PFSK-1 (cell line): ENCODE results near the gene NDUFV1.

ENCODE experiments used
- FOXP2 ChIP-seq: optimal IDR thresholded peaks from 2 replicates; pipeline ENCODE3; 2011; ENCODE audit warnings: borderline replicate concordance, control low read depth, inconsistent platforms; ENCODE audit not compliant: insufficient read depth; ENCODE audit errors: extremely low read length, extremely low read depth
- TAF1 ChIP-seq: IDR thresholded peaks from 2 replicates; pipeline ENCODE4 v1.6.1; 2012; ENCODE audit warnings: low read length, control low read depth, borderline replicate concordance; ENCODE audit not compliant: insufficient read depth

DNA sequence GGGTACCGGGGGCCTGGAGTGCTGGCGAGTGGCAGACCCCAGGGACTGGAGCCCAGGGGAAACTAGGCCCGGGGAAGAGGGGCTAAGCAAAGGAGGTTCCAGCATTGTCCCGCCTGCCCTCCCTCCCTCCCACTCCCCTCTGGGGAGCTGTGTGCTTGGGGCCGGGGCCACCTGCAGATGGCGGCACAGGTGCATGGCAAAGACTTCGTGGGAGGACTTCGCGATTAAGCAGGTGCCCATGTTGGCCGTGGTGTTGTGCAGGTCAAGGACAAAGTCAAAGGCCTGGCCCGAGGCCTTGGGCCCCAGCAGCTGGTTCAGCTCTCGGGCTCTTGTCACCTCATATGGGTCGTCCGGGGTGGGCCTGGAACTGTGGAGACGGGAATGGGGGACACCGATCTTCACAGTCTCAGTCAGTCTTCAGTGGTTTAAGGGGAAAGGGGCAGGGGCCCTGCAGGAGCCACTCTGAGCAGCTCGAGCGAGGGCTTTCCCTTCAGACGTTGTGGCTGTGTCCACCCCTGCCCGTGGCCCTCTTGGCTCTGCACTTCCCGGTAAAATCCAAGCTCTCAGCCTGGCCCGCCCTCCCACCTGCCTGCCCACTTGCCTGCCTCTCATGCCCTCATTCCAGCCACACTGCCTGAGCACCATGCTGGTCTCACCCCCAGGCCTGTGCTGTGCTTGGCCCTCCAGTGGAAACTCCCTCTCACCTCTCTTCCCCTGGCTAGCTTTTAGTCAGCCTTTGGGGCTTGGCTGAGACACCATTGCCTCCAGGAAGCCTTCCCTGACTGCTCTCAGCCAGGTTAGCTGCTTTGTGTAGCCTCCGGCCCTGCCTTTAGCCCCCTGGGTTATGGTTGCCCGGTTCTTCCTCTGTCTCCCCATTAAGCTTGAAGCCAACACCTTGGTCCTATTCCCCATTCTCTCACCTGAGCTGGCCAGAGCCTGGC lies 39.1 kb downstream of the NDUFV1 start:
- TF ChIP-seq FOXP2: no peak
- TF ChIP-seq TAF1: no peak
